Left ventricle myocardium superior (tissue), 1 donor: ENCODE data around the gene GSC2. TPM values are rescaled to one million over a fixed set of nuclear protein-coding genes. Genes with fewer than 3 reads are reported as not detected.

Source experiments
- ATAC-seq: fragments of 200-7000 bp; cut with Tn5 transposase; one replicate; pipeline ENCODE4 v1.9.1; 2020; ENCODE audit warnings: mild to moderate bottlenecking, moderate library complexity
- DNase-seq: peaks from one replicate; pipeline ENCODE4 v3.0.0-alpha.2; 2020
- intact Hi-C: fragments of 100-400 bp; cut with micrococcal nuclease; formaldehyde crosslinking; loops from one replicate; pipeline ENCODE4 v1.11.0; 2022
- total RNA-seq: library from RNA; stranded (reverse); fragmentation: NEBNext Ultra II Directional; extraction: Animal tissue kit (Norgen Biotek cat#: 25700); gene quantifications from one replicate; pipeline ENCODE4 v1.2.1, GENCODE V29; 2021
- donor health status: DM: no; HTN: yes; CAD: no; lungs with severe emphysema.

Gene GSC2
- total RNA-seq, 1 donor from 2014 or later, result not detected

GRCh38 chr22:19109198-19110063 is 40.7 kb downstream of the GSC2 start:
- ATAC-seq (peak; percentile 69), DNase-seq (no peak)
- intact Hi-C loops, result no loop called here

- intact Hi-C loops, result no loop called here
- ATAC-seq, result no peak
- DNase-seq, result no peak
Observed at GRCh38 chr22:19108807-19109197, 41.3 kb downstream of the GSC2 start.

- ATAC-seq (no peak), DNase-seq (no peak)
- intact Hi-C loops, result no loop called here
Observed at GRCh38 chr22:19107730-19108074, 42.4 kb downstream of the GSC2 start.

GRCh38 chr22:19106886-19107729 is 43.0 kb downstream of the GSC2 start:
- intact Hi-C loops, result no loop called here
- DNase-seq (no peak), ATAC-seq (no peak)

- intact Hi-C loops, result no loop called here
- DNase-seq, result no peak
- ATAC-seq, result peak; percentile 33
Observed at GRCh38 chr22:19105867-19106802, 44.0 kb downstream of the GSC2 start.

- intact Hi-C loops, result no loop called here
- no peak for ATAC-seq
- no peak for DNase-seq
Observed at GRCh38 chr22:19105456-19105855, 44.6 kb downstream of the GSC2 start.

GRCh38 chr22:19103880-19104821 is 45.9 kb downstream of the GSC2 start:
- no peak for DNase-seq
- intact Hi-C loops, result no loop called here
- peak; percentile 39 for ATAC-seq

- ATAC-seq (no peak), DNase-seq (no peak)
- intact Hi-C loops, result no loop called here
Observed at GRCh38 chr22:19098157-19098556, 51.9 kb downstream of the GSC2 start.

GRCh38 chr22:19097518-19097917 is 52.6 kb downstream of the GSC2 start:
- ATAC-seq, result peak; percentile 20
- DNase-seq, result no peak
- intact Hi-C loops, result no loop called here

Other genes with a start within 250 kb of the GSC2 start
- 11.2 TPM for gene DGCR6, start 244.0 kb downstream of the GSC2 start, total RNA-seq
- gene PRODH, start 214.0 kb downstream of the GSC2 start, total RNA-seq, result 9.1 TPM
- 33.1 TPM for gene DGCR2, start 27.9 kb downstream of the GSC2 start, total RNA-seq
- gene TSSK2, start 19.0 kb downstream of the GSC2 start, total RNA-seq, result not detected
- 9.3 TPM for gene ESS2, start 5.6 kb downstream of the GSC2 start, total RNA-seq
- 27.8 TPM for gene SLC25A1, start 28.4 kb upstream of the GSC2 start, total RNA-seq
- gene CLTCL1, start 141.4 kb upstream of the GSC2 start, total RNA-seq, result 9.6 TPM